GM11168 (cell line): ENCODE data around the gene SHANK1.

ENCODE experiments used
- in situ Hi-C: fragments of 300-500 bp; cut with MboI; formaldehyde crosslinking; loops from one replicate; pipeline ENCODE4 v1.12.0; 2022; ENCODE audit warnings: low sequenced_read_pairs; ENCODE audit not compliant: unreplicated experiment

SHANK1 gene

DNA sequence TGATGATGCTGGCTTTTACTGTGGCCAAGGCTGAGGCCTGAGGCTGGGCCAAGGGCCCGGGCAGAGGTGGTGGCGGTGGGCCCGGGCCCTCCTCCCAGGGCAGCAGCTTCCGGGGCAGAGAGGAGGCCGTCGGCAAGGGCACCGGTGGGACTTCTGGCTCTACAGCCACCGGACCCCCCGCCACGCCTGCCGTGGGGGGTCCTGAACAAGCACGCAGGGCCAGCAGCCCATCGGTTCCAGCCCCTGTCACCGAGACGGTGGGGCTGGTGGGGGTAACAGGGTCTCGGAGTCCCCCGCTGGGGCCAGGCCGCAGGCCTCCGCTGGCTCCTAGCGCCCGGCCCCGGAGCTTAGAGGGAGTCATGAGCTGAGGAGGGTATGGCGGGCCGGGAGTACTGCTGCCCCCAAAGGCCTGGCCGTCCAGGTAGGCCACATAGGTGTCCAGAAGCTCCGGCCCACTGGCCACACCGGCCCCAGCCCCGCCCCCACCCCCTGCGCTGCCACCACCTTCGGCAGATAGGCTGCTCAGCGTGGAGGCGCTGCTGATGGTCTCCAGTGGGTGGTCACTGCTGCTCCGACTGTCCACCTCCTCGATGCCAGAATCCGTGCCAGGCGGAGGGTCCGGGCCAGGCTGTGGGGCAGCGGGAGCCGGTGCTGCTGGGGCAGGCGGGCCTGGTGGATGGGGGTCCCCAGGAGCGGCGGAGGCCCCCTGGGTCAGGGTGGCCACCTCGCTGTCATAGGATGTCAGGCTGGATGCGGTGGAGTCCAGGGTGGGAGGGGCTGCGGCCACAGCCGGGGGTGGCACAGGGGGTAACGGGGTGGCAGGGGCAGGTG, 53.0 kb downstream of the SHANK1 start:
- in situ Hi-C loops: no loop called here

DNA sequence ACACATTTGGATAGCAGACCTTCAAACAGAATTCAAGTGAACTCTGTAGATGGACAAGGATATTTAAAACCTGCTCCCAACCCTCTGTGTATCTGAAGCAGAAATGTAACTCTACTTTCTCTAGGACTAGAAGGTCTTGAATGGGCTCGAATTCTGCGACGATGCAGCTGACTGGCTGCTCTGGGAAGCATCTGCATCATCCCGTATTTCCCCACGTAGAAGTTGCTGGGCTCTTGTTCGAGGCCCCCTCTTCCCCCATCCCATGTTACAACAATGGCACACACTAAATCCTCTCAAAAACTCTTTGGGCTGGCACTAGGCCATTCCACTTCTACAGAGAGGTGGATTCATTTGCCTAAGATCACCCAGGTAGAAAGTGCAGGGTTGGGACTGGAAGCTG, 55.4 kb downstream of the SHANK1 start:
- in situ Hi-C loops: no loop called here

DNA sequence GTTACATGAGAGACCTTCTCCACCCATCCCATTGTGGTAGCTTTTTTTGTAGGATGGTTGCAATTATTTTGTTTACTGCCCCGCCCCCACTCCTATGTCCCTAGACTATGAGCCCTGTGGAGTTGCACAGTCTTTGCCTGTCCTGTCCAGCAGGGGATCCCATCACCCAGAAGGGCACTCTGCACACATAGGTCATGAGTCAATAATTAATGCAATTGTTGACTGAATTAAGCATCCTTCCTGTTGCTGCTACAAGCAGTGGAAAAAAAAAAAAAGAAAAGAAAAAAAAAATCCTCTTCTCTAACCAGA, 56.2 kb downstream of the SHANK1 start:
- in situ Hi-C loops: no loop called here

GRCh38 chr19:50662651-50663481, 56.7 kb downstream of the SHANK1 start:
- in situ Hi-C loops: no loop called here

GRCh38 chr19:50661766-50662650, 57.6 kb downstream of the SHANK1 start:
- in situ Hi-C loops: no loop called here

GRCh38 chr19:50661023-50661422, 58.6 kb downstream of the SHANK1 start:
- in situ Hi-C loops: no loop called here

- in situ Hi-C loops: no loop called here
These were observed 59.6 kb downstream of the SHANK1 start for GRCh38 chr19:50660088-50660366.

DNA sequence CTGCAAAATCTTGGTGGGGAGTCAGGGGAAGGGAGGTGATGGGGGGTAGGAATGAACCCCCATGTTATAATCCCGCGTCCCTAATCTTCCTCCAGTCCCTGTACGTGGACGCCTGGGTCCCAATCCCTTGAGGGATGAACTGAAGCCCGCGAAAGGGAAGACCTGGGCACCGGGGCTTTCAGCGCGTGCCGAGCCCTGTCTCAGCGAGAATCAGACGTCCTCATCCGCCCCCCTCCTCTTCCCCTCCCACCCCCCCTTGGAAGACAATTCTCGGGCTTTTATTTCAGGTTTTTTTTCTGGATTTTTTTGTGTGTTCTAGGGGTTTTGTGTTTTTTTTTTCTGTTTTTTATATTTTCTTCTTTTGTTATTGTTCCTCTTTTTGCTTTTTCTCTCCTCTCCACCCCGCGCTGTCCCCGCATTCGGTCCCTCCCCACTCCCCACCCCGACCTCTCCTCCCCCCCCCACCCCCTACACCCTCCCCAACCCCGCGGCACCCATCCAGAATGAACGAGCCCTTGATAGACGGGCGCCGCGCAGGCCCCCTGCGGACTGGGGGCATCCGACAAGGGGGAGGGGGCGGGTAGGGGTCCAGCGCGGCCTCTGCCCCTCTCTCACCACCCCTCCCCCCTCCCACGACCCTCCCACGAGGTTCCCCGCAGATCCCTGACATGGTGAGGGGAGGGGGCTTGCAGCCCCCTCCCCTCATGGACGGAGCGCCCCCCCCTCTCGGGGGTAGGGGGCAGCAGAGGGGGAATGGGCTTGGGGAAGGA, 60.1 kb downstream of the SHANK1 start:
- in situ Hi-C loops: no loop called here

- in situ Hi-C loops: no loop called here
These were observed 60.9 kb downstream of the SHANK1 start for GRCh38 chr19:50658441-50659317.

DNA sequence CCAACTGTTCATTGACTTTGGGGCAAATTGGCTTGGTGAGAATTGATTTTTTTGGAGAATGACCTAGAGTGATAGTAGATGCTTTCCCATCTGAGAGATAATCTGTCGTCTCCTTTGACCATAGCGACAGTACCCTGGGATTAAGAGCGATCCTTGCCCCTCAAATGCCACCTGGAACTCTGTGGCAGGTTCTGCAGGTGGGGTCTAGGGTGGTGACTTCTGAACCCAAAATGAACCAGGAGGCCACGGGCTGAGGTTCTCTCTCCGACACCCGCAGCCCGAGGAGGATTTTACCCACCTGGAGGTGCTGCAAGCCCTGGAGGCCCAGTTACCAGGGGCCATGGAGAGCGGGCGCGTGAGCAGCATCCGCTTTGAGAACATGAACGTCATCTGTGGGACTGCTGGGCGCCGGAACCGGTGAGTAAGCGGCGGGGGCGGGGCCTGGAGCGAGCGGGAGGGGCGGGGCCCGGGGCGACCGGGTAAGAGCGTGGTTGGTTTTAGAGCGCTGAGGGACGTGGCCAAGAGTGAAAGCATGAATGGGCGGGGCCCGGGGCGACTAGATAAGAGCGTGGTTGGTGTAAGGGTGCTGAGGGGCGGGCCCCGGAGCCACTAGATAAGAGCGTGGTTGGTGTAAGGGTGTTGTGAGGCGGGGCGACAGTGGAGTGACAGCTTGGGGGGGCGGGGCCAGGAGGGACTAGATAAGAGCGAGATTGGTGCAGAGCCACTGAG, 61.7 kb downstream of the SHANK1 start:
- in situ Hi-C loops: no loop called here

GRCh38 chr19:50657222-50657669, 62.4 kb downstream of the SHANK1 start:
- in situ Hi-C loops: no loop called here

- in situ Hi-C loops: no loop called here
These were observed 64.7 kb downstream of the SHANK1 start for GRCh38 chr19:50654882-50655281.

DNA sequence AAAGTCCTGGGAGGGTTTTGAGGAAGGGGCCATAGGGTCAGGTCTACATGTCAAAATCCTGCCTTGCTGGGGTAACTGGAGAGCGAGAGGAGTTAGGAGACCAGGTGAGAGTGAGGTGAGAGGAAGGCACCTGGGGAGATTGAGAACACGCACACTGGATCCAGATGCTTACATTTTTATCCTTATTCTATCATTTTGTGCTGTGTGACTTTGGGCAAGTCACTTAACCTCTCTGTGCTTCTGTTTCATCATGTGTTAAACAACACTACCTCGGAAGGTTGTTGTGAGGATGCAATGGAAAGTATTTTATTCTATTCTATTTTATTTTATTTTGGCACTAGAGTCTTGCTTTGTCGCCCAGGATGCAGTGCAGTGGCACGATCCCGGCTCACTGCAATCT, 66.9 kb downstream of the SHANK1 start:
- in situ Hi-C loops: no loop called here

- in situ Hi-C loops: no loop called here
These were observed 68.4 kb downstream of the SHANK1 start for GRCh38 chr19:50651174-50651573.

GRCh38 chr19:50649433-50650391, 69.9 kb downstream of the SHANK1 start, which contains the start of gene C19orf81:
TSS of gene C19orf81 (plus strand) at chr19:50649445. CDS start at chr19:50649445, 0 bp downstream.
- in situ Hi-C loops: no loop called here

- in situ Hi-C loops: no loop called here
These were observed 70.9 kb downstream of the SHANK1 start for GRCh38 chr19:50648659-50649058.

- in situ Hi-C loops: no loop called here
These were observed 71.6 kb downstream of the SHANK1 start for GRCh38 chr19:50647879-50648615.
